Inflammatory macrophage (primary cell): ENCODE data around the gene TRPC5OS.
A peak's percentile ranks its signal among the peaks of the same experiment; 100 is the strongest.

ENCODE experiments used
- DNase-seq, 2 donors: peaks; one replicate each; pipeline ENCODE4 v3.0.0-alpha.2; 2020 to 2022
- total RNA-seq, 18 experiments: gene quantifications; one replicate each; lab custom pipeline; 2026; ENCODE audit warnings: mixed read lengths in 6 of 18, inconsistent platforms in 2 of 18; lab: John Stamatoyannopoulos, UW

Gene TRPC5OS
- 0 to 0.53 (median 0.16) reads per million in 18 experiments for total RNA-seq

DNA sequence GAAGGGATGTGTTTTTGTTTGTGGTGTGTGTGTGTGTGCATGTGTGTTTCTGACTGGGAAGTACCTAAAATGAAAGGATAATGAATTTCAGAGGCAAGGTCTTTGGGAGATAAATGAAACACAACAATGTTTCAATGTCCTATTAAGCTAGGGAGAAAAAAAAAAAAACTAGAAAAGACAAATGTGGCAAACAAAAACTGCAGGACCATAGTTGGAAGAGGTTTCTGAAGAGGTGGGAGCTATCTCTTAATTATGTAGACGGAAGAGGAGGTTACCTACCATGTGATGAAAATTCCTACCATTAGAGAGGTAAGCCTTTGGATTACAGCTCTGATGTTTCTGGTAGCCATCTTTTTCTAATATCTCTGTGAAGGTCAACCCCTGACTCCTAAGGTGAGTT, at the start of gene TRPC5OS:
Gene TRPC5OS, plus strand, starts transcription at position 301 of the 400 bp plus-strand sequence. CDS start 25,669 bp downstream, outside the sequence.
- no peak for DNase-seq

DNA sequence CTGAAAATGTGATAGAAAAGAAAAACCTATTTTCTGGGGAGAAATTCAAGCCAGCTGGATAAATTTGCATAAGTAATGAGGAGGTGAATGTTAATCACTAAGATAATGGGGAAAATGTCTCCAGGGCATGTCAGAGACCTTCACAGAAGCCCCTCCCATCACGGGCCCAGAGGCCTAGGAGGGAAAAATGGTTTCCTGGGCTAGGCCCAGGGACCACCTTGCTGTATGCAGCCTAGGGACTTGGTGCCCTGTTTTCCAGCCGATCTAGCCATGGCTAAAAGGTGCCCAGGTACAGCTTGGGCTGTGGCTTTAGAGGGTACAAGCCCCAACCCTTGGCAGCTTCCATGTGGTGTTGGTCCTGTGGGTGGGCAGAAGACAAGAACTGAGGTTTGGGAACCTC, 46.6 kb upstream of the TRPC5OS start:
- no peak for DNase-seq

DNA sequence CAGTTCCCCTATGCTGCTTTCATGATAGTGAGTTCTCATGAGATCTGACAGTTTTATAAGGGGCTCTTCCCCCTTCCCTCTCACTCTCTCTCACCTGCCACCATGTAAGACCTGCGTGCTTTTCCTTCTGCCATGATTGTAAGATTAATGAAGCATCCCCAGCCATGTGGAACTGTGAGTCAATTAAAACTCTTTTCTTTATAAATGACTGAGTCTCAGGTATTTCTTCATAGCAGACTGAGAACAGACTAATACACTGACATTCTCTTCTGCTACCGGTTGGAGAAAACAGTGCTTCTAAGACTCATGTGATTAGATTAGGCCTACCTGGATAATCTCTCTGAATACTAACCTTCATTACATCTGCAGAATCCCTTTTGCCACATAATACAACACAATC, 45.4 kb upstream of the TRPC5OS start:
- no peak for DNase-seq

DNA sequence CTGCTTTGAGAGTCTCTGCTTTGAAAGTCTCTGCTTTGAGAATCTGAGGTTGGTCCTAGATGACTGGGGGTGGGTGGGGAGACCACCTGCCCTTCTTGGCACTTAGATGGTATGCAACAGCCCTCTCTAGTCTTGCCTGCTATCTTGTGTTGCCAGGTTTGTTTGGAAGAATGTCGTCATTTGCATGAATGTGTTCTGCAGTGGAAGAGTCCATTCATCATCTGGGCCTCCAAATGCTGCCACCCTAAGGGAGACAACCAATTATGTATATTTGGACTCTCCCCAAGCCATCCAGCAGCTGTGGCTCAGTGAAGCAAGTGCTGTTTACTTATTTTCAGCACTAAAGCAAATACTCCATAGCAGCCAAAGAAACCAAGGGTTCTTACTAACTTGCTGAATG, 44.6 kb upstream of the TRPC5OS start:
- DNase-seq, result no peak

DNA sequence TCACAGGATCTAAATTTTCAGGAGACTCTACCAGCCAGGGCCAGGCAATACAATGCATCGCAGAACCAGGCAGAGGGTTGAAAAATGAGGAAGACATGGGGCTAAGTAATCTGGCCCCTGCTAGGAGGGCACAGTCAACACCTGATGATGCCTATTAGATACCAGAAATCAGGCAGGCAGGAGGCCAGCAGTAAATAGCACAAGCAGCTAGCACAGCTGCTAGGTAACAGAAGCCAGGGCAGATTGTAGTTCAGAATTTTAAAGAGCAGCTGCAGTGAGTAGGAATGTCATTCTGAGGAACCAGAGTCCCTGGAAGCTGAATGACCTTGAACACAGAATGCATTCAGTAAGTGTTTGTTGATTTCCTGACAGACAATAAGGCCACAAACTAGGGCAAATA, 38.8 kb upstream of the TRPC5OS start:
- no peak for DNase-seq

DNA sequence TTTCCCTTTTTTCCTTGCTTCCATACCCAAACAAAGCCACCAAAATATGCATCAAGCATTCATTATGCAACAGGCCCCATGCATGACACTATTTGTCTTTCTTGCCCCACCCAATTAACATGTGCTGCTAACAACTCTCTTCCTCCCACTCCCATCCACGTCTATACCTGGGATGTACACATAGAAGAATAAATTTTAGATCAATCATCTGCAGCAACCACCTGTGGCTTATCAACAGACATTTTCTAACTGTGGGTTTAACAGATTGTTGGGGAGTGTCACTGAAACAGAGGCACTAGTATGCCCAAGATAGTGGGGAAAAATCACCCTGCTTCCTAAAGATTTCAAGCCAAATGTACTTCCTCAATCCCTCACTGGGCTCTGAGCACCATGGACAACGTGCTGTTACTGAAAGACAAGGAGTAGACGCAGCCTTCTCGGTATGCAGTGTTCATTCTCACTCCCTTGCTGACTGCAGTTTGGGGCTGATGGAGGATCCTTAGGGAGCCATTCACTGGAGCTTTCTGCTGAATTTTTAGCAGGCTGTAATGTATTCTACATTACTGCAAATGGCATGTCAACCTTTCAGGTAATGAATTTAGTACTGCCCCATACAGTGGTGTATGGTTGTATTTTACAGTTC, 28.4 kb upstream of the TRPC5OS start:
- DNase-seq, result no peak

DNA sequence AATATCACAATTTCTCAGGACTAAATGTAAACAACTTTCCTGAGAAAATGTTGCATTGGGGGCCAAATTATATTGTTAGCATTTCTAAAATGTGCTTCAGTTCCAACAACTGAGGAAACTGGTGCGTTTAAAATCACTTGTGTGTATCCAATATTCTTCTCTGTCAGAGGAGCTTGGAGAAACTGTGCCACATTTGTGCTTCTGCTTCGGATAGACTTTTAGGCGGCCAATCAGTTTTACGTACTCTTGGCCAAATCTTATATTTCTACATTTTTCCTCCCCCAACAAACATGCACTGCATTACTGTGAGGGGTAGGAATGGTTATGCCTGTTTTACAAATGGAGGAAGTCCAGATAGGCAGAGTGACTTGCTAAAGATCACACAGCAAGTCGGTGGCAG, 27.4 kb upstream of the TRPC5OS start:
- DNase-seq, result no peak

DNA sequence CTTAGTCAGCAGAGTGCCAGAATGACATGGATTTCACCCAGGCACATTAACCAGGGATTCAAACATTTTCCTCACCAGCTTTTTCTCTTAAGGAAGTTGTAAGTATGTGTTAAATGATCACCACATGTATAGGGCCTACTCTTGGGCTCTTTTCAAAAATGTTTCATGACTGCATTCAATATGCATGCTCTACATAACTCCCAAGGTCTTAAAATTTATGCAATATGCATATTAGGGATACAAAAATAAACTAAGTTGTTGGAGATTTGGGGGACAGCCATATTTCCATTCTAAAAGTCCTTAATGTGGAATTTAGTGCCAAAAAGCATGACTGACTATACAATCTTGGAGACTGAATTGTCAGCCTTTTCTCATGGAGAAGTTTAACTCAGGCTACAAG, 25.0 kb upstream of the TRPC5OS start:
- no peak for DNase-seq

DNA sequence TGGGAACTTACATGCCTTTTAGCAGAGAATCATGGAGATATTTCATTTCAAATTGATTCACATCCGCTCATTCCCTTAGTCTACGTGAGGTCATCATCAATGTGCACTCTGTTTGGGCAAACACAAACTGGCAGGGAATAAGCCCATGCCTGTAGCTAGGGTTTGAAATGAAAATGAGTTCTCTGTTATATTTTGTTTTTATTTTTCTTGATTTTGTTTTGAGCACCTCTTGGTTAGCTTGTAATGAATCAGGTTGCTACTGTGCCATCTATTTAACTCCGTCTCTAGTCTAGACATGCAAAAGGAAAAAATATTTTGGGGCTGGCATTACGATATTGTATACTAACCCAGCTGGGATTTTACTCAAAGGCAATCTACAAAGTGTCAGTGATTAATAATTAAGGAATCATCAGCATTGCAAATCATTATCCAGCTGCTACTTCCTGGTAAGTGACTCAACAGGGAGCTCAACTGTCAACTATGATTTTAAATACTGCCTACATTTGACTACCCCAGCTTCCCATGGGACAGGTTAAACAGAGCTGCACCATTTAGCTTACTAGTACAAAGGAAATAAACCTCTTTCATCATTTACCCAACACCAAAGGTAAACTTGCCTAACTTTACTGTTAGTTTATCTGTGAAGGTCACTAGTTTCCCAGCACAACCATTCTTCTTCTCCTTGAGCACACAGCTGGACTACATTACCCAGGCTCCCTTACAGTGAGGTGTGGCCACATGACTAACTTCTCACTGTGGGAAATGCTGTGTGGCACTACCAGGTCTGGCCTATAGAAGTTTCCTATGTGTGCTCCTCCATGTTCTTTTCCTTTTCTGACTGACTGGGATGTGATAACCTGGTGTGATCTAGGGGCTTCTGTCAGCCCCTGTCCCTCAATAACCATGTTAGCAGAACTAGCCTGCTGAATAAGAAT, 21.2 kb upstream of the TRPC5OS start:
- DNase-seq, result peak in 1 of 2 donors; percentile 3

DNA sequence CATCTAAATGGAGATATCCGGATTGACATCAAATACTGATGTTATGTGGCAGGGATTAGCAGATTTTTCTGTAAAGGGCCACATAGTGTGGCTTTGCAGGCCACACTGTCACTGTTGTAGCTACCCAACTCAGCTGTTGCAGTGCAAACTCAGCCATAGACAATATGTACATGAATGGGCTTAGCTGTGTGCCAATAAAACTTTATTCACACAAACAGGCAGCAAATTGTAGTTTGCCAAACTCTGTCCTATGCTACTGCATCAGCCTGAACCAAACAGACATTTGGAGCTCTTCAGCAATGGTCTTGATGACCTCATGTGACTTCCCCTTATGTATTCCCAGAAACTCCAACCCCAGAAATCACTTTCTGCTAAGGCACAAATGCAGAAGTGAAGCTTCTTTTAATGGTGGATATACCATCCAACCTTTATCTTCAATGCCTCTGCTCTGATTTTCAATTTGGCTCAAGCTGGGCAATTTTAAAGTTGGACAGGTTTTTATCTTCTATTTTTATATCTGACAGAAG, 18.4 kb upstream of the TRPC5OS start:
- DNase-seq, result peak; percentile 60 to 63

DNA sequence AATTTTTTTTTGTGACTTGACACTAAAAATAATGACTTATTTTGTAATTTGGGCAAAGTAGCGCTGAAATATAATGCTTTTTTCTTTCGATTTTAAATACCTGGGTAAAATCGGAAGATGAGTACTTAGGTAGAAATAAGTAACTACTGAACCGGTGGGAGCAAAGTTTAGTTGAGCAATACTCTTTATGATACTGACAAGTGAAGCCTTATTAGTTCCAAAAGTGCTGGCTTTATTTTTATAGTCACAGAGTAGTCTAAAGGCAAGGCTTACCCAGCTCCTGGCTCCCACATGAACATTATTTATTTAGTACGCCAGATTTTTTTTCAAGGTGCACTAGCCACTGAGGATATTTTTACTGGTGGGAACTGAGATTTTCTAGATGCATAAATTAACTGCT, 14.4 kb upstream of the TRPC5OS start:
- DNase-seq, result no peak

DNA sequence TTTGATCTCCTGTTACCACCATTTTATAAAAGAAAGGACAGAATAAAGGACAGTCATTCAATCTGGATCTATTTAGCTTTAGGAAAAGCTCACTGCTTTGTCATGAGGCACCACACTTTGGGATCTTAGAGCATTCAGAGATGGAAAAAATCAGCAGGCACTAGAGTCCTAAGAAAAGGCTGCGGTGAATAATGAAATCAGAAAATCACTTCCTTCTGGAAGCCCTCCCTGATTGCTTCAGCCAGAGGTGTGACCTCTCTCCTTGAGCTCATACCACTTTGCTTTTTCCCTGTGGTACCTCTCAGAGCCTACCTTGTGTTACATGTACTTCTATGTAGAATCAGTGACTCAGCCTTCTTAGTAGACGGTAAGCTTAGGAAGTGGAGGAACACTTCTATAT, 8.7 kb upstream of the TRPC5OS start:
- no peak for DNase-seq

DNA sequence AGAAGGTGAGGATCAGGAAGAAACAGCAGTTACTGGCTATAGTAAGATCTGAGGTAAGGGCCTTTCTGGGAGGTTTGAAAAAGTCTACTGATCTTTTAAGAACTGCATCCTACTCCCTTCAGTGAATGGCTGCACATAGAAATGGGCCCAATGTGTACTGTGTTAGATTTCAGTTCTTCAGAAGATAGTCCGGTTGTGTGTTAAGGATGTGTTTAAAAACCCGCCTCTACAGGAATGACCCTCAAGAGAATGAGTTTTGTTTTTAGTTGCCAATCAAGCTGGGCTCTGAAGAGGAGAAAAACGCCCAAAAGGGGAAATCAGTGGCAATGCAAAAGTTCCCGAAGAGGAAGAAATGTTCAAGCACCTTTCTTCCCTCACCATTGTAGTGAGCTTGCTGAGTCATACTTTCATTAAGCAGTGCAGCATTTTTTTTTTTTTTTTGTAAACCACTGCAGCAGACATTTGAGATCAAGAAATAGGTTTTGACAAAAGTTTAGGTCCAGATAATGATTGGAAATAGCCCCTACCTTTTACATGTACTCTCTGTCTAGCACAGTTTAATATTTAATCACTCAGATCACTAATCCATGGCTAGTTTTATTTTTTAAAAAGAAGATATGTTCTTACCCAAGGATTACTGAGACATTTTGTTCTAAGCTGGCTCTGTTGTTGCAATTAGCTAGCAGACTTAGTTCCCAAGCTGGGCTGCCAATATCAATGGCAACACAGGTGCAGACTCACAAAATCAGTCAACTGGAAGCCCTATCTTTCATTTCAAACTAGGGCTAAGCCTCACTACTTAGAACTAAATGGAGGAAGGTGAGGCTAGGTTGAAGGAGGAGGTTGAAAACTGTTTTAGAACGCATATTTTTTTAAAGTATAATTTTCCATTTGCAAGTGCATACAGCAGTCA, 7.0 kb upstream of the TRPC5OS start:
- DNase-seq, result peak; percentile 4 to 19

DNA sequence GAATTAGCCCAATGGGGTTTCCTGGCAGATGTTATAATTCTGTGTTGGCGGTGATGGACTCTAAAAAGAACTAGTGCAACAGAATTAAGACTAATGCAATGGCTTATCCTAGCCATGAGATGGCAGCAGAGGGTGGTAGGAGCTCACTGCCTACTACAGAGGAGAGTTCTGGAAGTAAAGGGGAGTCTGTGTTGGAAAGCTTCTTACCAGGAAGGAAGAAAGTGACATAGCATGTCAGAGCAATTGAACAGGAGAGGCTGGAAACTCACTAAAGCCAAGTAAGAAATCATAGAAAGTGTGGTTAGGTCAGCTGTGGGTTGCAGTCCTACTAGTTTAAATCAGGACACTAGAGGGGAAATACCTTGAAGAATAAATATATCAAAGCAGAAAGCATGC, 6.3 kb upstream of the TRPC5OS start:
- DNase-seq, result peak; percentile 29 to 46

DNA sequence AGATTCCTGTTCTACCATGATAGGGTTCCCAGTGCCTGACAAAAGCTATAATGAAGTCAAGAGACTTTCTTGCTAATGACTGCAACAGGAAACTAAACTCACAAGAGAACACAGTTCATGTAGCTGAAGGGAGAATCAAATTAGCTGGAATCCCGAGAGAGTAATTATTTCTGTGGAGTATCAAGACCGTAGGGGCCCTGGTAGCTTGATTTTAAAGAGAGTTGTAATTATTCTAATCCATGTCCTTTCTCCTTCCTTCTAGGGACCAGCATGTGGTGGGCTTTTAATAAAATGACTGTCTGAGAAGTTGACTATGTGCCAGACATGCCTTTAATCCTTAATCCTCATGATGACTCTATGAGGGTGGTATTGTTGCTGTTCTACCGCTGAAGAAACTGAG, 1.7 kb upstream of the TRPC5OS start:
- no peak for DNase-seq

DNA sequence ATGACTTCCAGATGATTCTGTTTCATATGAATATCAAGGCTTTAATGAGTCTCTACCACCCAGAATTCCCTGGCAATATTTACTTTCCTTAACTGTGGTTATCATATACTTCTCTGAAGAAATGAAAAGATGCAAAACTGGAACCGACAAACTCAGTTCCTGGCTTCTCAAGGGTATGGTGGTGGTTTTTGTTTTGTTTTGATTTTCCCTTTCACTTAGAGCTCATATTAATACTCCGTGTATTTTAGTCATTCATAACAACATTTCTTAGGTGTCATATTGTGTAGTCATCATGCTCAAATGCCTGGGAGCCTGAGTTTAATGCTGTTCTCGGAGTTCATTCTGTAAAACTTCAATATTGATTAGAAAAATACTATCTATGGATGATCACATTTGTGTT, 665 bp downstream of the TRPC5OS start:
- no peak for DNase-seq

DNA sequence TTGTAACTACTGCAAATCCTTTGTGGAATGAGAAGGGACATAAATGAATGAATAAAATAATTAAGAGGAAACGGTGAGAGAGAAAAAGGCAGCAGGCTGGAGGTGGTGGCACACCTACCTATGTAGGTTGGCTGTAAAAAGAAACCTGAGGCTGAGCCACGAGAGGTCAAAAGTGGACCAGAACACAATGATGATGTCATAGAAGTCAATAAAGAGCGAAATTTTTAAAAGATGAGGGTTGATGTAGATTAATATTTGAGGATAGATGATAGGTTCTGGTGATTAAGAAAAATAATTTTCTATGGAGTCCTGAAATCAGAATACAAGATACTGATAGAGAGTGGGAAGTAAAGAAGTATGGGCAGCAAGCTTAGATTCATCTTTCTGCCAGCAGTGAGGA, 1.7 kb downstream of the TRPC5OS start:
- no peak for DNase-seq

DNA sequence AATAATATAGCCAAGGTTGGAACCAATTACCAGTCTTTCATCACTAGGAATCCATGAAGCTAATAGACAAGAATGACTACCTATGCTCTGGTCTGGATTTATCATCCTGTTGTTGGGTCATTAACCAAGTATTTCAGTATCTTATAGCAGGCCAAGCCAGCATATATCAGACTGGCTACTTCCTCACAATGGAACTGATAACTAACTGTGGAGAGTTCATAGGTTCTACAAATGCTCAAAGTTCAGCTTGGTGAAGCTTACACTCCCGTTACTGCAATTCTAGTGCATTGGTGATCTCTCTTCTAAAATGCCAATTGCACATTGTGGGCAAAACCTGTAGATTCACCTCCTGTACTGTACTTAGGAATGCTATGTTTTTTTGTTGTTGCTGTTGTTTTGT, 4.8 kb downstream of the TRPC5OS start:
- no peak for DNase-seq

DNA sequence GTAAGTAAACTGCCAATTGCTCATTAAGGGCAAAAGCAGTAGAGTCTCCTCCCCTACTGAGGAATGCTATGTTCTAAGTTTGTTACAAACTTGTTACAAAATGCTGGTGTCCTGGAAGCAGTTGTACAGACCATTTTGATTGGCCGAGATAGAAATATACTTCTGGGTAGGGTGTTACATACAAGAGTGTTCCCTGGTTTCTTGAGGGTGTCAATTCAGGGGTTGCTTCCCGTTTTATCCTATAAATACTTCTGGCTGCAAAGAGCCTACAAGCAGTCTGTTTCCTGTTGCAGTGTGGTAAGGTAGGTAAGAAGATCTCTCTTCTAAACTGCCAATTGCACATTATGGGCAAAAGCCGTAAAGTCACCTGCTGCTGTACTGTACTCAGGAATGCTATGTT, 5.7 kb downstream of the TRPC5OS start:
- no peak for DNase-seq

DNA sequence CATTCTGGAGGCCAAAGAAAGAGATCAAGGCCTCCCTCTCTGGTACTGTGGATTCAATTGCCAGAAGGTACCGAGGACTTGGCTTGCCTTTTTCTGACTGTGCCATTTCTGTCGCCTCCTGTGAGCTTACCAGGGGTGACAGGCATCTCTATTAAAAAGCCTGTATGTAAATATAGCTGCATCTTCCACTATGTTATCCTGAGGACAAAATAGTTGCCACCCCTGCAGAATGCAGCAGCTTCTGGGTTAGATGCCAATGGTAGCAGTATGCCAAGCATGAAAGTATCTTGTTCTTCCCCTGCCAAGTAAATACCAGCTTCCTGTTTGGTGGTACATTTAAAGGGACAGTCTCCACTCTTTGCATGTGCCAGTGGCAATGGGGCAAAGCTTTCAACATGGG, 10.7 kb downstream of the TRPC5OS start:
- DNase-seq, result no peak

DNA sequence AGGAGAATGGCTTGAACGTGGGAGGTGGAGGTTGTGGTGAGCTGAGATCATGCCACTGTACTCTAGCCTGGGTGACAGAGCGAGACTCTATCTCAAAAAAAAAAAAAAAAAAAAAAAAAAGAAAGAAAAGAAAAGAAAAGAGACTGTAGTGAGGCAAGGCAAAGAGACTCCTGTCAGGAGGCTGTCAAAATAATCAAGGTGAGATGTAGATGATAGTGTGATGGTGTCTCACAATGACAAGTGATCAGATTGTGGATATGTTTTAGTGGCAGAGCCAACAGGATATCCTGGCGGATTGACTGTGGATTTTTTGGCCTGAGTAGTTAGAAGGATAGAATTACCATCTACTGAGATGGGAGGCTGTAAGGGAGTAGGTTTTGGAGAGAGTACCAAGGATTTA, 12.6 kb downstream of the TRPC5OS start:
- DNase-seq, result no peak

DNA sequence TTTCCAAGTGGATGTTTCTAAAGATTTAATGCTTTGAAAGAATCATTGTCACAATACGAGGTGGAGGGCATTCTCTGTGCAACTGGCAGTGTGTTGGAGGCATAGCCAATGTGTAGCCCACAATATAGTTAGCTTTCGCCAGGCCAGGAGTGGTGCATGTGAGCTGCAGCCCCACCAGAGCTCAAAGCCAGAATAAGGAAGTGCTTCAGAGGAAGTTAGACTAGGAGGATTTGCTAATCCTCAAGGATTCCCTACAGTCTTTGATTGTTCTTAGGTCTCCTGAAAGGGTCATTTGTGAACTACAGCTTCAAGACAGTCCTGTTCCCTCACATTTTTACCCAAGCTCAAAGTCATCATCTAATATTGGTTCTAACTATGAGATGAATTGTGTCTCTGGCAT, 16.4 kb downstream of the TRPC5OS start:
- DNase-seq, result peak in 1 of 2 donors; percentile 13

DNA sequence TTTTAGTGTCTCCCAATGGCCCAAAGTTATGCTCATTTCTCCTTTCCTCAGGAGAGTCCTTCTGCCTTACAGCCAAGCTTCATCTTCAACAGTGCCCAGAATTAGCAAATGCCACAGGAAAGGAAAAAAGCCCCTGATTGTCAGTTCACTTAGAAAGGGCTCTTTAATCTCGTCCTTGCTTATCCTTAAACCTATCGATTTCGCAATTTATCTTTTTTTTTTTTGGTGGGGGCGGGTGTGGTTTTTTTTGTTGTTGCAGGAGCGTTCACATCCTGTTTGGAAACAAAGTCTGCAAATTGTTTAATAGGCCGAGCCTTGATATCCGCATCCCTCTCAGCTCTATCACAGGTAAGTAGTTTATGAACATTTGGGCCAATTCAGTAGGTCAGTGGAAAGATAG, 20.2 kb downstream of the TRPC5OS start:
- DNase-seq, result no peak
